Liver (tissue), 9 donors: Measurements from ENCODE around the gene FRYL. TPM values are rescaled to one million over a fixed set of nuclear protein-coding genes. Genes with fewer than 3 reads are reported as not detected.

Source experiments
- DNase-seq: peaks from one replicate; pipeline ENCODE4 v3.0.0-alpha.2; 2017; ENCODE audit warnings: low spot score
- H3K27ac ChIP-seq, 2 donors: one replicate each; pipeline ENCODE4 v1.7.0; 2013; ENCODE audit warnings: inconsistent platforms in 2 of 2, low read length in 2 of 2, control low read depth in 1 of 2, low read depth in 1 of 2, mild to moderate bottlenecking in 1 of 2
- H3K27me3 ChIP-seq, 4 donors: one replicate each; pipeline versions ENCODE4 v1.6.1 to v1.7.0; 2013; ENCODE audit warnings: low read length in 3 of 4, inconsistent platforms in 1 of 4, mild to moderate bottlenecking in 1 of 4, moderate library complexity in 1 of 4; ENCODE audit not compliant: control insufficient read depth in 4 of 4, insufficient read depth in 4 of 4
- H3K36me3 ChIP-seq, 4 donors: one replicate each; pipeline versions ENCODE4 v1.6.1 to v1.7.0; 2013; ENCODE audit warnings: low read length in 3 of 4, mild to moderate bottlenecking in 3 of 4, low read depth in 1 of 4, moderate library complexity in 1 of 4; ENCODE audit not compliant: control insufficient read depth in 4 of 4, insufficient read depth in 3 of 4
- H3K4me1 ChIP-seq, 4 donors: one replicate each; pipeline versions ENCODE4 v1.6.1 to v1.7.0; 2013; ENCODE audit warnings: low read length in 3 of 4, mild to moderate bottlenecking in 3 of 4, moderate library complexity in 1 of 4; ENCODE audit not compliant: control insufficient read depth in 4 of 4, insufficient read depth in 4 of 4
- H3K4me3 ChIP-seq, 3 donors: one replicate each; pipeline versions ENCODE4 v1.6.1 to v1.7.0; 2013; ENCODE audit warnings: low read length in 3 of 3, control low read depth in 1 of 3, low read depth in 1 of 3, mild to moderate bottlenecking in 1 of 3
- H3K9ac ChIP-seq, 2 donors: one replicate each; pipeline ENCODE4 v1.7.0; 2013; ENCODE audit warnings: low read length in 2 of 2, mild to moderate bottlenecking in 2 of 2, moderate library complexity in 2 of 2, control low read depth in 1 of 2, low read depth in 1 of 2
- H3K9me3 ChIP-seq, 4 donors: one replicate each; pipeline versions ENCODE4 v1.6.1 to v1.7.0; 2013; ENCODE audit warnings: low read length in 3 of 4; ENCODE audit not compliant: control insufficient read depth in 4 of 4
- CTCF ChIP-seq: fragments of 150-350 bp; IDR thresholded peaks from 2 replicates; pipeline ENCODE4 v1.5.1; 2017; ENCODE audit warnings: improper control_type of control experiment, low read depth, low read length; ENCODE audit not compliant: missing input control
- EGR1 ChIP-seq, 2 donors: IDR thresholded peaks; 2 replicates each; pipeline ENCODE4 v1.6.1; 2016 to 2018; ENCODE audit warnings: antibody characterized with exemption in 2 of 2, low read depth in 2 of 2
- FOXA1 ChIP-seq: IDR thresholded peaks from 2 replicates; pipeline ENCODE4 v1.6.1; 2016; ENCODE audit warnings: antibody characterized with exemption
- FOXA2 ChIP-seq: IDR thresholded peaks from 2 replicates; pipeline ENCODE4 v1.6.1; 2016; ENCODE audit warnings: antibody characterized with exemption
- GABPA ChIP-seq, 2 donors: IDR thresholded peaks in 1 of 2; conservative IDR thresholded peaks in 1 of 2; 2 replicates each; pipeline ENCODE4 v1.6.1; 2016; ENCODE audit warnings: antibody characterized with exemption in 2 of 2, mild to moderate bottlenecking in 1 of 2, moderate library complexity in 1 of 2
- HNF4A ChIP-seq, 2 donors: conservative IDR thresholded peaks; 2 replicates each; pipeline ENCODE4 v1.6.1; 2016; ENCODE audit warnings: antibody characterized with exemption in 2 of 2, mild to moderate bottlenecking in 2 of 2
- HNF4G ChIP-seq: IDR thresholded peaks from 2 replicates; pipeline ENCODE4 v1.6.1; 2016; ENCODE audit warnings: antibody characterized with exemption
- JUND ChIP-seq, 2 donors: IDR thresholded peaks; 2 replicates each; pipeline ENCODE4 v1.6.1; 2016; ENCODE audit warnings: antibody characterized with exemption in 2 of 2
- MAX ChIP-seq: IDR thresholded peaks from 2 replicates; pipeline ENCODE4 v1.6.1; 2016; ENCODE audit warnings: antibody characterized with exemption
- NR2F2 ChIP-seq: IDR thresholded peaks from 2 replicates; pipeline ENCODE4 v1.6.1; 2016; ENCODE audit warnings: antibody characterized with exemption
- RAD21 ChIP-seq, 2 donors: IDR thresholded peaks; 2 replicates each; pipeline ENCODE4 v1.6.1; 2016; ENCODE audit warnings: antibody characterized with exemption in 2 of 2, mild to moderate bottlenecking in 2 of 2
- REST ChIP-seq: IDR thresholded peaks from 2 replicates; pipeline ENCODE4 v1.6.1; 2016; ENCODE audit warnings: antibody characterized with exemption, mild to moderate bottlenecking
- RXRA ChIP-seq, 2 donors: IDR thresholded peaks; 2 replicates each; pipeline ENCODE4 v1.6.1; 2017 to 2018; ENCODE audit warnings: antibody characterized with exemption in 2 of 2, mild to moderate bottlenecking in 1 of 2
- SP1 ChIP-seq: IDR thresholded peaks from 2 replicates; pipeline ENCODE4 v1.6.1; 2018; ENCODE audit warnings: antibody characterized with exemption, mild to moderate bottlenecking
- TAF1 ChIP-seq: conservative IDR thresholded peaks from 2 replicates; pipeline ENCODE4 v1.6.1; 2016; ENCODE audit warnings: antibody characterized with exemption, mild to moderate bottlenecking
- YY1 ChIP-seq: IDR thresholded peaks from 2 replicates; pipeline ENCODE4 v1.6.1; 2016; ENCODE audit warnings: antibody characterized with exemption, mild to moderate bottlenecking
- ZBTB33 ChIP-seq: IDR thresholded peaks from 2 replicates; pipeline ENCODE4 v1.6.1; 2016; ENCODE audit warnings: antibody characterized with exemption
- WGBS: extraction: QIAGEN DNeasy Blood & Tissue Kit; methylation state at CpG from one replicate; pipeline ENCODE4 v1.1.7; 2013; 5-methylcytosine and 5-hydroxymethylcytosine counted together
- polyA plus RNA-seq, 2 donors: library from polyadenylated mRNA; stranded (reverse) in 1 of 2; unstranded in 1 of 2; fragments of 200-250 nt in 1 of 2; fragments of >200 nt in 1 of 2; fragmentation: Nextera tagmentation in 1 of 2; extraction: Ambion mirVana in 1 of 2; gene quantifications; one replicate each; pipeline versions ENCODE4 v1.2.1 to v1.2.3, GENCODE V29; 2013 to 2015
- total RNA-seq, 2 donors: library from RNA; depleted of rRNA; stranded (reverse); fragments of >200 nt; gene quantifications; one replicate each; pipeline ENCODE4 v1.2.3, GENCODE V29; 2014
- TF ChIP-seq, protein P1 (sequence below): IDR thresholded peaks from 2 replicates; pipeline ENCODE4 v1.6.1; 2016; ENCODE audit warnings: antibody characterized with exemption
- donor health status: healthy.
- donor health status: healthy.
- donor health status: healthy.
- donor health status: healthy.
- donor health status: healthy.

FRYL gene
- total and polyA plus RNA-seq, 4 donors: 5.3 to 79.0 (median 27.2) TPM

- DNase-seq: no peak
- H3K9me3 ChIP-seq: no peaks in the 10 kb centered on the region
- H3K9ac ChIP-seq: no peak overlapping the region
- no peak overlapping the region for H3K27ac ChIP-seq
- H3K36me3 ChIP-seq: no peaks in the 10 kb centered on the region
- TF ChIP-seq HNF4G (no peak), JUND (IDR thresholded peaks at IDR 0.05) (no peak), FOXA1 (no peak)
- peaks cover 0 to 3% (median 0%) of the 10 kb centered on the region in 4 donors for H3K4me1 ChIP-seq
- no peak overlapping the region for H3K4me3 ChIP-seq
- no peaks in the 10 kb centered on the region for H3K27me3 ChIP-seq
These were observed 115.1 kb downstream of the FRYL start for GRCh38 chr4:48664938-48665337.

DNA sequence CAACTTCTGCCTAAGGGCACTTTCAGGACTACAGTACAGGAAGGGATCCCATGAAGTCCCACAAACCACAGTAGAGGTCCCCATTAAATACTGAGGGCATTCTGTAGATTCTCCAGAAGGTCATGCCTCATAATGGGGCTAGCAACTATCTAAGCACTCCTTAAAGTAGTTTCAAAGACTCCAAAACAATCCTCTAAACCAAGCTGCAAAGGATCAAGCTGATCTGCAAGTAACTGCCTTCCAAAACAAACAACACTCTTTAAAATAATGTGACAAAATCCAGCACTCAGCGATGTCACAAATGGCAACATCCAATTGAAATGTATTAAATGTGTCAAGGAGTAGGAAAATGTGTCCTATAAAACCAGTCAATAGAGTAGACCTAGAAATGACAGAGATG is 118.7 kb downstream of the FRYL start:
- H3K27me3 ChIP-seq: no peaks in the 10 kb centered on the region
- no peak overlapping the region for H3K27ac ChIP-seq
- DNase-seq: no peak
- H3K4me1 ChIP-seq: peaks cover 0 to 1% (median 0%) of the 10 kb centered on the region in 4 donors
- no peak overlapping the region for H3K9ac ChIP-seq
- H3K9me3 ChIP-seq: no peaks in the 10 kb centered on the region
- H3K4me3 ChIP-seq: no peak overlapping the region
- TF ChIP-seq GABPA (IDR thresholded peaks at IDR 0.05 in 1 of 2, conservative IDR thresholded peaks at IDR 0.05 in 1 of 2): no peak
- no peak for TF ChIP-seq FOXA1
- no peak for TF ChIP-seq JUND (IDR thresholded peaks at IDR 0.05)
- TF ChIP-seq YY1: no peak
- no peak for TF ChIP-seq RXRA (IDR thresholded peaks at IDR 0.05)
- TF ChIP-seq REST: no peak
- no peak for TF ChIP-seq NR2F2
- no peak for TF ChIP-seq FOXA2
- no peak for TF ChIP-seq MAX
- no peak for TF ChIP-seq EGR1 (IDR thresholded peaks at IDR 0.05; ENCODE audit: low read depth in 2 of 2)
- TF ChIP-seq, protein P1, sequence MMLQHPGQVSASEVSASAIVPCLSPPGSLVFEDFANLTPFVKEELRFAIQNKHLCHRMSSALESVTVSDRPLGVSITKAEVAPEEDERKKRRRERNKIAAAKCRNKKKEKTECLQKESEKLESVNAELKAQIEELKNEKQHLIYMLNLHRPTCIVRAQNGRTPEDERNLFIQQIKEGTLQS: no peak
- no peak for TF ChIP-seq RAD21 (IDR thresholded peaks at IDR 0.05)
- no peak for TF ChIP-seq HNF4A (conservative IDR thresholded peaks at IDR 0.05)
- TF ChIP-seq CTCF: no peak
- no peak for TF ChIP-seq HNF4G
- TF ChIP-seq ZBTB33: no peak
- no peak for TF ChIP-seq TAF1
- no peak for TF ChIP-seq SP1
- 88% methylated on average over 1 of the region's 1 CpG for WGBS
- H3K36me3 ChIP-seq: no peaks in the 10 kb centered on the region
